ENCODE data around the gene NDUFC2.
"Not testable (repeated sequence)": the region's sequence is repeated elsewhere in the genome, so short reads cannot be mapped to it uniquely, and the experiment has no call there.

NDUFC2 gene

DNA sequence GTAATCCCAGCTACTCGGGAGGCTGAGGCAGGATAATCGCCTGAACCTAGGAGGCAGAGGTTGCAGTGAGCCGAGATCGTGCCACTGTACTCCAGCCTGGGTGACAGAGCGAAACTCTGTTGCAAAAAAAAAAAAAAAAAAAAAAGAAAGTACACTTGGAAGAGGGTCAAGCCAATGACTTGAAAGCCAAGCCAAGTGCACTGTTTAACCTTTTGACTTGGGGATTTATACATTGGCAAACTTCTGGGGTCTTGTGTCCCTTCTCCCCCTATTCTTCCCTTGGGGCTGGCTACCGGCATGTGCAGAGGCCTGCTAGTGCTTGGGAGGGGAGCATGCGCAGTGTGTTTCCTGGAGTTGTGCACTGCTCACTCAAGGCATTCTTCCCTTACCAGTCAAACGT is 30.3 kb downstream of the NDUFC2 start:
- no peak for TF ChIP-seq ZFX (IDR thresholded peaks at IDR 0.05)
- TF ChIP-seq, protein P1, sequence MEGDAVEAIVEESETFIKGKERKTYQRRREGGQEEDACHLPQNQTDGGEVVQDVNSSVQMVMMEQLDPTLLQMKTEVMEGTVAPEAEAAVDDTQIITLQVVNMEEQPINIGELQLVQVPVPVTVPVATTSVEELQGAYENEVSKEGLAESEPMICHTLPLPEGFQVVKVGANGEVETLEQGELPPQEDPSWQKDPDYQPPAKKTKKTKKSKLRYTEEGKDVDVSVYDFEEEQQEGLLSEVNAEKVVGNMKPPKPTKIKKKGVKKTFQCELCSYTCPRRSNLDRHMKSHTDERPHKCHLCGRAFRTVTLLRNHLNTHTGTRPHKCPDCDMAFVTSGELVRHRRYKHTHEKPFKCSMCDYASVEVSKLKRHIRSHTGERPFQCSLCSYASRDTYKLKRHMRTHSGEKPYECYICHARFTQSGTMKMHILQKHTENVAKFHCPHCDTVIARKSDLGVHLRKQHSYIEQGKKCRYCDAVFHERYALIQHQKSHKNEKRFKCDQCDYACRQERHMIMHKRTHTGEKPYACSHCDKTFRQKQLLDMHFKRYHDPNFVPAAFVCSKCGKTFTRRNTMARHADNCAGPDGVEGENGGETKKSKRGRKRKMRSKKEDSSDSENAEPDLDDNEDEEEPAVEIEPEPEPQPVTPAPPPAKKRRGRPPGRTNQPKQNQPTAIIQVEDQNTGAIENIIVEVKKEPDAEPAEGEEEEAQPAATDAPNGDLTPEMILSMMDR (conservative IDR thresholded peaks at IDR 0.05): no peak
- H3K27ac ChIP-seq: no peak overlapping the region

DNA sequence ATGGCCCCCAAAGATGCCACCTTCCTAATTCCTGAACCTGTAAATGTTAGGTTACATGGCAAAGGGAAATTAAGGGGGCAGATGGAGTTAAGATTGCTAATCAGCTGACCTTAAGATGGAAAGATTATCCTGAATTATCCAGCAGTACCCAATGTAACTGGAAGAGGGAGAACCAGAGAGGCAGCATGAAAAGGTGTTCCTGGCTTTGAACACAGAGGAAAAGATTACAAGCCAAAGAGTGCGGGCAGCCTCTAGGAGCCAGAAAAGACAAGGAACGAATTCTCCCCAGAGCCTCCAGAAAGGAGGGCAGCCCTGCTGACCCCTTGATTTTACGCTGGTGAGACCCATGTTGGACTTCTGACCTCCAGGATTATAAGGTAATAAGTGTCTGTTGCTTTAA is 31.1 kb downstream of the NDUFC2 start:
- TF ChIP-seq ZFX (IDR thresholded peaks at IDR 0.05): no peak
- TF ChIP-seq, protein P1 (conservative IDR thresholded peaks at IDR 0.05): no peak
- no peak overlapping the region for H3K27ac ChIP-seq

DNA sequence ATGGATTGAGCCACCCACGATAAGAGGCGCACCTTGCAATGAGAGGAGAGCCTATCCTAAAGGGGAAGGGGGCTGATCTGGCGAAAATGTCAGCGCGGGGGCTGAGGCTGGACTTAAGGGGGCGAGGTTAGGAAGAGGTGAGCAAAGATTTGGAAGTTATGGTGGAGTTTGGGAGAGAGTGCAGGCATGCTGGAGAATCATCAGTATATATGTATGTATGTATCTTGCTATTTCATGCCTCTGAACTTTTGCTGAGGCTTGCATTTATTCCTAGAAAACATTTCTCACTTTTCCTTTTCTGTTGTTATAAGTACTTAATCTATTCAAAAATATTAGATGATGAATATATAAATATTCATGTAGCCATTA is 33.2 kb downstream of the NDUFC2 start:
- TF ChIP-seq, protein P1 (conservative IDR thresholded peaks at IDR 0.05): no peak; the same call in none of the 2 replicates
- no peak for TF ChIP-seq ZFX (IDR thresholded peaks at IDR 0.05)
- H3K27ac ChIP-seq: no peak overlapping the region

DNA sequence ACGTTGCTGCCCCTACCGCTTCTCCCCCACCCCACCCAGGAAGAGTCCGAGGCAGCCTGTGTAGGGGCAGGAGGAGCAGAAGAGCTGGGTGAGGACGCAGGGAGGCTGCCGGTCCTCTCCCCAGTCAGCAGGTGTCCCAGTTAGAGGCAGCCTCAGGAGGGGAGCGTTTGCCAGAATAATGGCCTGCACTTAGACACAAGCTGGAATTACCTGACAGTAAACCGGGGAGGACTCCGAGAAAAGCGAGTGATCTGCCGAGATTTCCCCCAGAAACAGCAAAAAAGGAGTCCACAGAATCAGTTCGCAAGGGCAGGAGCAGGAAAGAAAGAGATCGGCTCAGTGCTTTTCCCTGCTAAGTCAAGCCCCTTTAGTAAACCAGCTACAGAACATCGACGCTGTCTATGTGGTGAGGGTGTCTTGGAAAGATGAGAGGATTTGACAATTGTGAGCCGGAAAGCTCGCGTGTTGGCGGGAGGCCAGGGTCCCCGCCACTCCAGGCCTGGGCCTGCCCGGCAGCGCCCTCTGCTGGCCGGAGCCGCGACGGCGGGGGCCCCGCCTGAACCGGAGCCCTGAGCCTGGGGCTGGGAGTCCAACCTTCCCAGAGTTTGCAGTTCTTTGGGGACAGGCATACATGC is 33.7 kb downstream of the NDUFC2 start:
- H3K27ac ChIP-seq: no peak overlapping the region; the same call in 1 of the 2 replicates
- TF ChIP-seq, protein P1 (conservative IDR thresholded peaks at IDR 0.05): peak; percentile 100
- no peak for TF ChIP-seq ZFX (IDR thresholded peaks at IDR 0.05)

DNA sequence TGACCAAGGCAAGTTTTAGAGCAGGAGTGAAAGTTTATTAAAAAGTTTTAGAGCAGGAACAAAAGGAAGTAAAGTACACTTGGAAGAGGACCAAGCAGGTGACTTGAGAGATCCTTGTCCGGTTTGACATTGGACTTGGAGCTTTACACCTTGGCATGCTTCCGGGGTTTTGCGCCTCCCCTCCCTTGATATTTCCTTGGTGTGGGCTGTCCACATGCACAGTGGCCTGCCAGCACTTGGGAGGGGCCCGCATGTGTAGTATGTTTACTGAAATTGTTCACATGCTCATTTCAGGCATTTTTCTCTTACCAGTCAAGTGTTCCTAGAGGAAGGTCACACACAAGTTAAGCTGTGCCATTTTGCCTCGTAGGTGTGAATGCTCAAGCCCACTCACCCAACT is 35.0 kb downstream of the NDUFC2 start:
- no peak overlapping the region for H3K27ac ChIP-seq
- no peak for TF ChIP-seq ZFX (IDR thresholded peaks at IDR 0.05)
- TF ChIP-seq, protein P1 (conservative IDR thresholded peaks at IDR 0.05): no peak

DNA sequence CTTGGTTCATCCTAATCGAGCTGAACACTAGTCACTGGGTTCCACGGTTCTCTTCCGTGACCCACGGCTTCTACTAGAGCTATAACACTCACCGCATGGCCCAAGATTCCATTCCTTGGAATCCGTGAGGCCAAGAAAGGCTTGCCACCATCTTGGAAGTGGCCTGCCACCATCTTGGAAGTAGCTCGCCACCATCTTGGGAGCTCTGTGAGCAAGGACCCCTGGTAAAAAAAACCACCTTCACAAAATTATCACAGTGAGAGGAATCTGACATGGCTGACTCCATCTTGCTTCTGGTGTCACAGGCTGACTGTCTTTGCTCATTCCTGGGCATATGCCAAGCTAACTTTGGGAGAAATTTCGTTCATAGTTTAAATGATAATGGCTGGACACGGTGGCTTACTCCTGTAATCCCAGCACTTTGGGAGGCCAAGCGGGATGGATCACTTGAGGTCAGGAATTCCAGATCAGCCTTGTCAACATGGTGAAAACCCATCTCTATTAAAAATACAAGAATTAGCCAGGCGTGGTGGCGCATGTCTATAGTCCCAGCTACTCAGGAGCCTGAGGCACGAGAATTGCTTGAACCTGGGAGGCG is 37.7 kb downstream of the NDUFC2 start:
- no peak for TF ChIP-seq ZFX (IDR thresholded peaks at IDR 0.05)
- TF ChIP-seq, protein P1 (conservative IDR thresholded peaks at IDR 0.05): no peak
- H3K27ac ChIP-seq: no peak overlapping the region

DNA sequence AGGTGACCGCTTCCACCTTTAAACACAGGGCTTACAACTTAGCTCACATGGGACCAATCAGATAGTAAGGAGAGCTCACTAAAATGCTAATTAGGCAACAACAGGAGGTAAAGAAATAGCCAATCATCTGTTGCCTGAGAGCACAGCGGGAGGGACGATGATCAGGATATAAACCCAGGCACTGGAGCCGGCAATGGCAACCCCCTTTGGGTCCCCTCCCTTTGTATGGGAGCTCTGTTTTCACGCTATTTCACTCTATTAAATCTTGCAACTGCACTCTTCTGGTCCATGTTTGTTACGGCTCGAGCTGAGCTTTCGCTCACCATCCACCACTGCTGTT is 38.3 kb downstream of the NDUFC2 start:
- not testable (repeated sequence) for H3K27ac ChIP-seq
